HepG2 (cell line): ENCODE results near the gene NEDD4. TPM values are rescaled to one million over a fixed set of nuclear protein-coding genes. Genes with fewer than 3 reads are reported as not detected.

Experiments used
- ATAC-seq: fragments of 200-7000 bp; cut with Tn5 transposase; 3 replicates; pipeline ENCODE4 v1.9.1; 2020; ENCODE audit warnings: mild to moderate bottlenecking, moderate library complexity
- BruUV-seq: library from RNA; stranded (reverse); fragments of 400-500 nt; replicated peaks from 2 replicates; lab custom pipeline; 2021; lab: Mats Ljungman, UMichigan
- CTCF ChIA-PET: fragments of 300-600 bp; formaldehyde crosslinking; extraction: SDS; loops from one replicate; lab custom pipeline; 2021; ENCODE audit warnings: low total read pairs, inconsistent platforms, low intra/inter-chr PET ratio; lab: Yijun Ruan, JAX
- POLR2A ChIA-PET: fragments of 350-600 bp; sonication (Branson Sonifier 250); formaldehyde crosslinking; loops from one replicate; lab custom pipeline; 2020; ENCODE audit warnings: antibody characterized with exemption, inconsistent platforms; lab: Yijun Ruan, JAX
- DNase-seq: peaks from one replicate; pipeline ENCODE4 v3.0.0-alpha.2; 2015; ENCODE audit warnings: low spot score
- FAIRE-seq: peaks from 3 replicates; lab custom pipeline; 2011; peaks lifted over from hg19 to GRCh38; lab: Jason Lieb, UNC
- H2AFZ ChIP-seq: one replicate; pipeline ENCODE4 v1.6.1; 2011; ENCODE audit warnings: low read length, inconsistent platforms
- H3K27ac ChIP-seq: fragments of 300-600 bp; 3 replicates; pipeline ENCODE4 v1.8.0; 2011; ENCODE audit warnings: mixed run types, mild to moderate bottlenecking, mixed read lengths, low read length, inconsistent platforms; ENCODE audit not compliant: insufficient read depth; ENCODE audit errors: extremely low read length
- H3K27me3 ChIP-seq, 2 experiments: fragments of 200-600 bp in 1 of 2; 2 replicates in 1 of 2; 3 replicates in 1 of 2; pipeline versions ENCODE4 v1.6.0 to v1.8.0; 2011; ENCODE audit warnings: low read length in 2 of 2, mild to moderate bottlenecking in 2 of 2, moderate library complexity in 2 of 2, inconsistent platforms in 1 of 2; ENCODE audit not compliant: insufficient read depth in 2 of 2, control insufficient read depth in 1 of 2
- H3K36me3 ChIP-seq, 2 experiments: fragments of 200-600 bp in 1 of 2; replicated peaks in 1 of 2; 2 replicates in 1 of 2; 3 replicates in 1 of 2; pipeline versions ENCODE4 v1.5.1 to v1.8.0; 2011; ENCODE audit warnings: low read length in 2 of 2, inconsistent platforms in 1 of 2; ENCODE audit not compliant: insufficient read depth in 2 of 2, control insufficient read depth in 1 of 2
- H3K4me1 ChIP-seq: 2 replicates; pipeline ENCODE4 v1.5.1; 2012; ENCODE audit warnings: low read length, inconsistent platforms; ENCODE audit not compliant: insufficient read depth
- H3K4me2 ChIP-seq: 2 replicates; pipeline ENCODE4 v1.6.0; 2011; ENCODE audit warnings: low read depth, low read length, inconsistent platforms
- H3K4me3 ChIP-seq, 3 experiments: fragments of 200-600 bp in 1 of 3; sonication (generic), shearing (Covaris generic) in 1 of 3; replicated peaks in 1 of 3; 2 replicates each; pipeline ENCODE4 v1.5.1; 2011 to 2016; ENCODE audit warnings: low read length in 3 of 3, inconsistent platforms in 2 of 3, low read depth in 2 of 3, mild to moderate bottlenecking in 2 of 3, control low read depth in 1 of 3, mixed read lengths in 1 of 3; ENCODE audit not compliant: insufficient read depth in 1 of 3
- H3K79me2 ChIP-seq: one replicate; pipeline ENCODE4 v1.6.1; 2011; ENCODE audit warnings: low read length, inconsistent platforms; ENCODE audit not compliant: insufficient read depth
- H3K9ac ChIP-seq: 2 replicates; pipeline ENCODE4 v1.6.0; 2011; ENCODE audit warnings: mild to moderate bottlenecking, low read depth, low read length, inconsistent platforms; ENCODE audit not compliant: insufficient read depth
- H3K9me3 ChIP-seq: 2 replicates; pipeline ENCODE4 v1.5.1; 2012; ENCODE audit warnings: mild to moderate bottlenecking, low read length
- H4K20me1 ChIP-seq: 2 replicates; pipeline ENCODE4 v1.6.0; 2011; ENCODE audit warnings: inconsistent platforms, mild to moderate bottlenecking, low read length, moderate library complexity; ENCODE audit not compliant: insufficient read depth
- ASH2L ChIP-seq: fragments of 300-600, 200-600 bp; sonication (generic); IDR thresholded peaks from 2 replicates; pipeline ENCODE4 v1.7.0; 2017; ENCODE audit warnings: low read depth, mild to moderate bottlenecking, moderate library complexity, mixed read lengths, low read length; ENCODE audit not compliant: insufficient read length
- ATF6 ChIP-seq: sonication (generic); formaldehyde crosslinking; conservative IDR thresholded peaks from 2 replicates; pipeline ENCODE4 v1.4.0; 2020; ENCODE audit warnings: missing genetic modification reagents
- FOXP4 ChIP-seq: sonication (generic); formaldehyde crosslinking; IDR thresholded peaks from 2 replicates; pipeline ENCODE4 v1.4.0; 2020; ENCODE audit warnings: missing genetic modification reagents
- NCOA1 ChIP-seq: sonication (generic); formaldehyde crosslinking; IDR thresholded peaks from 2 replicates; pipeline ENCODE4 v1.9.0; 2021; ENCODE audit warnings: missing genetic modification reagents
- NFKBIZ ChIP-seq: IDR thresholded peaks from 2 replicates; pipeline ENCODE4 v1.6.1; 2018; ENCODE audit warnings: missing genetic modification reagents, missing compliant biosample characterization
- TMF1 ChIP-seq: sonication (generic); formaldehyde crosslinking; IDR thresholded peaks from 2 replicates; pipeline ENCODE4 v1.8.1; 2022; ENCODE audit warnings: low read depth, missing genetic modification reagents
- ZBTB8A ChIP-seq: sonication (generic); formaldehyde crosslinking; IDR thresholded peaks from 2 replicates; pipeline ENCODE4 v1.4.0; 2020; ENCODE audit warnings: mild to moderate bottlenecking, low read depth, missing genetic modification reagents, borderline replicate concordance
- ZNF441 ChIP-seq: sonication (generic); formaldehyde crosslinking; IDR thresholded peaks from 2 replicates; pipeline ENCODE4 v1.7.0; 2021; ENCODE audit warnings: missing genetic modification reagents, borderline replicate concordance
- ZNF556 ChIP-seq: sonication (generic); formaldehyde crosslinking; IDR thresholded peaks from 2 replicates; pipeline ENCODE4 v1.4.0; 2020; ENCODE audit warnings: mild to moderate bottlenecking, missing genetic modification reagents, borderline replicate concordance
- WGBS: methylation state at CpG from one replicate; pipeline ENCODE4 v1.1.6; 2017; ENCODE audit warnings: low lambda C conversion rate; 5-methylcytosine and 5-hydroxymethylcytosine counted together
- in situ Hi-C: cut with HindIII; loops from 2 replicates; pipeline ENCODE4 v1.10.0; 2017; ENCODE audit warnings: low pct_unique_long_range_greater_than_20kb; ENCODE audit not compliant: extremely low pct_ligation_motif_present
- intact Hi-C: fragments of 100-400 bp; cut with micrococcal nuclease; formaldehyde crosslinking; loops from one replicate; pipeline ENCODE4 v1.10.0; 2022; ENCODE audit not compliant: unreplicated experiment
- polyA plus RNA-seq, 8 experiments: library from polyadenylated mRNA; depleted of rRNA in 3 of 8; stranded (reverse) in 7 of 8; unstranded in 1 of 8; fragments of >200 nt; fragmentation: Illumina TruSeq in 4 of 8; extraction: Trizol in 4 of 8; gene quantifications; 2 replicates each; pipeline versions ENCODE4 v1.2.1 to v1.2.3, GENCODE V29; 2011 to 2016; ENCODE audit warnings: low read depth in 4 of 8, missing spikeins in 1 of 8, mixed read lengths in 1 of 8; ENCODE audit not compliant: insufficient read depth in 1 of 8
- total RNA-seq, 5 experiments: library from RNA; depleted of rRNA; stranded (reverse); fragments of >200 nt; fragmentation: Illumina TruSeq; extraction: Trizol; gene quantifications; 2 replicates each; pipeline ENCODE4 v1.2.3, GENCODE V29; 2016; ENCODE audit warnings: low read depth in 1 of 5
- TF ChIP-seq, protein P1 (sequence below): sonication (generic); formaldehyde crosslinking; IDR thresholded peaks from one replicate; pipeline ENCODE4 v1.5.1; 2020; ENCODE audit warnings: mild to moderate bottlenecking, missing genetic modification reagents; ENCODE audit errors: not compliant biosample characterization

The NEDD4 gene
- total and polyA plus RNA-seq, 2 of the 13 experiments (the other 11 are each of a cell fraction or from before 2014, with no cell fraction given), result 10.4 to 13.0 TPM

GRCh38 chr15:55872471-55872870 is 120.9 kb downstream of the NEDD4 start (continued):
- TF ChIP-seq, protein P1, sequence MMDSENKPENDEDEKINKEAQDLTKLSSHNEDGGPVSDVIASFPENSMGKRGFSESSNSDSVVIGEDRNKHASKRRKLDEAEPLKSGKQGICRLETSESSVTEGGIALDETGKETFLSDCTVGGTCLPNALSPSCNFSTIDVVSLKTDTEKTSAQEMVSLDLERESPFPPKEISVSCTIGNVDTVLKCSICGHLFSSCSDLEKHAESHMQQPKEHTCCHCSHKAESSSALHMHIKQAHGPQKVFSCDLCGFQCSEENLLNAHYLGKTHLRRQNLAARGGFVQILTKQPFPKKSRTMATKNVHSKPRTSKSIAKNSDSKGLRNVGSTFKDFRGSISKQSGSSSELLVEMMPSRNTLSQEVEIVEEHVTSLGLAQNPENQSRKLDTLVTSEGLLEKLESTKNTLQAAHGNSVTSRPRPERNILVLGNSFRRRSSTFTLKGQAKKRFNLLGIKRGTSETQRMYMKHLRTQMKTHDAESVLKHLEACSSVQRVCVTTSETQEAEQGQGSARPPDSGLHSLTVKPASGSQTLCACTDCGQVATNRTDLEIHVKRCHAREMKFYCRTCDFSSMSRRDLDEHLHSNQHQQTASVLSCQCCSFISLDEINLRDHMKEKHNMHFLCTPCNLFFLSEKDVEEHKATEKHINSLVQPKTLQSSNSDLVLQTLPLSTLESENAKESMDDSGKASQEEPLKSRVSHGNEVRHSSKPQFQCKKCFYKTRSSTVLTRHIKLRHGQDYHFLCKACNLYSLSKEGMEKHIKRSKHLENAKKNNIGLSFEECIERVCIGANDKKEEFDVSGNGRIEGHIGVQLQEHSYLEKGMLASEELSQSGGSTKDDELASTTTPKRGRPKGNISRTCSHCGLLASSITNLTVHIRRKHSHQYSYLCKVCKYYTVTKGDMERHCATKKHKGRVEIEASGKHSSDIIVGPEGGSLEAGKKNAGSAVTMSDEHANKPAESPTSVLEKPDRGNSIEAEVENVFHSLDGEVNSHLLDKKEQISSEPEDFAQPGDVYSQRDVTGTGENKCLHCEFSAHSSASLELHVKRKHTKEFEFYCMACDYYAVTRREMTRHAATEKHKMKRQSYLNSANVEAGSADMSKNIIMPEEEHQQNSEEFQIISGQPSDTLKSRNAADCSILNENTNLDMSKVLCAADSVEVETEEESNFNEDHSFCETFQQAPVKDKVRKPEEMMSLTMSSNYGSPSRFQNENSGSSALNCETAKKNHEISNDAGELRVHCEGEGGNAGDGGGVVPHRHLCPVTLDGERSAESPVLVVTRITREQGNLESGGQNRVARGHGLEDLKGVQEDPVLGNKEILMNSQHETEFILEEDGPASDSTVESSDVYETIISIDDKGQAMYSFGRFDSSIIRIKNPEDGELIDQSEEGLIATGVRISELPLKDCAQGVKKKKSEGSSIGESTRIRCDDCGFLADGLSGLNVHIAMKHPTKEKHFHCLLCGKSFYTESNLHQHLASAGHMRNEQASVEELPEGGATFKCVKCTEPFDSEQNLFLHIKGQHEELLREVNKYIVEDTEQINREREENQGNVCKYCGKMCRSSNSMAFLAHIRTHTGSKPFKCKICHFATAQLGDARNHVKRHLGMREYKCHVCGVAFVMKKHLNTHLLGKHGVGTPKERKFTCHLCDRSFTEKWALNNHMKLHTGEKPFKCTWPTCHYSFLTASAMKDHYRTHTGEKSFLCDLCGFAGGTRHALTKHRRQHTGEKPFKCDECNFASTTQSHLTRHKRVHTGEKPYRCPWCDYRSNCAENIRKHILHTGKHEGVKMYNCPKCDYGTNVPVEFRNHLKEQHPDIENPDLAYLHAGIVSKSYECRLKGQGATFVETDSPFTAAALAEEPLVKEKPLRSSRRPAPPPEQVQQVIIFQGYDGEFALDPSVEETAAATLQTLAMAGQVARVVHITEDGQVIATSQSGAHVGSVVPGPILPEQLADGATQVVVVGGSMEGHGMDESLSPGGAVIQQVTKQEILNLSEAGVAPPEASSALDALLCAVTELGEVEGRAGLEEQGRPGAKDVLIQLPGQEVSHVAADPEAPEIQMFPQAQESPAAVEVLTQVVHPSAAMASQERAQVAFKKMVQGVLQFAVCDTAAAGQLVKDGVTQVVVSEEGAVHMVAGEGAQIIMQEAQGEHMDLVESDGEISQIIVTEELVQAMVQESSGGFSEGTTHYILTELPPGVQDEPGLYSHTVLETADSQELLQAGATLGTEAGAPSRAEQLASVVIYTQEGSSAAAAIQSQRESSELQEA, result no peak
- TF ChIP-seq ZNF441 (CRISPR knock-in tag), result no peak

GRCh38 chr15:55869660-55870059 is 123.8 kb downstream of the NEDD4 start:
- no peak for DNase-seq
- no peaks in the 10 kb centered on the region for H4K20me1 ChIP-seq
- in situ Hi-C loops (no loop called here), intact Hi-C loops (no loop called here)
- WGBS, result 90% methylated on average over 2 of the region's 2 CpGs
- no peak for ATAC-seq
- FAIRE-seq, result no peak
- H3K9me3 ChIP-seq, result no peaks in the 10 kb centered on the region
- H3K9ac ChIP-seq, result no peak overlapping the region
- ChIA-PET POLR2A (no interaction called here), CTCF (no interaction called here)
- no peaks in the 10 kb centered on the region for H3K79me2 ChIP-seq
- no peaks in the 10 kb centered on the region; a peak in 1 of 5 replicates for H3K36me3 ChIP-seq
- no TSS peak for BruUV-seq
- H3K27ac ChIP-seq, result no peak overlapping the region
- no peaks in the 10 kb centered on the region for H3K27me3 ChIP-seq
- H3K4me1 ChIP-seq, result 0 out of 2 replicates have a peak, but pooled peaks cover 6% of the 10 kb centered on the region
- H3K4me3 ChIP-seq, result no peak overlapping the region
- H2AFZ ChIP-seq, result no peak overlapping the region
- no peak overlapping the region for H3K4me2 ChIP-seq
- TF ChIP-seq ZBTB8A (CRISPR knock-in tag), result no peak
- no peak for TF ChIP-seq ASH2L
- no peak for TF ChIP-seq TMF1 (CRISPR knock-in tag)
- no peak for TF ChIP-seq ZNF556 (CRISPR knock-in tag)
- no peak for TF ChIP-seq FOXP4
- no peak for TF ChIP-seq ATF6 (CRISPR knock-in tag)
- no peak for TF ChIP-seq NCOA1 (CRISPR knock-in tag)
- no peak for TF ChIP-seq NFKBIZ (CRISPR knock-in tag)
